Neural cell (in vitro differentiated cells): ENCODE measurements around the gene TRPC4AP. TPM values are rescaled to one million over a fixed set of nuclear protein-coding genes. Genes with fewer than 3 reads are reported as not detected.

Experiments
- H2AFZ ChIP-seq: fragments of 200-600, 300-800 bp; sonication (generic), shearing (Covaris generic); 2 replicates; pipeline ENCODE4 v1.6.0; 2014; ENCODE audit warnings: low read depth, mild to moderate bottlenecking, antibody characterized with exemption, low read length, moderate library complexity
- H3F3A ChIP-seq: fragments of 200-600 bp; shearing (Covaris generic); 2 replicates; pipeline ENCODE4 v1.6.1; 2016; ENCODE audit warnings: mild to moderate bottlenecking, moderate library complexity, mixed read lengths, antibody characterized with exemption, low read length; ENCODE audit not compliant: insufficient read depth, poor library complexity, severe bottlenecking
- H3K27ac ChIP-seq: fragments of 200-600, 300-800 bp; sonication (generic), shearing (Covaris generic); 2 replicates; pipeline ENCODE4 v1.5.1; 2014; ENCODE audit warnings: mild to moderate bottlenecking, low read length, moderate library complexity
- H3K27me3 ChIP-seq: fragments of 300-800, 200-600 bp; sonication (generic), shearing (Covaris generic); 2 replicates; pipeline ENCODE4 v1.6.0; 2014; ENCODE audit warnings: mild to moderate bottlenecking, low read depth, low read length, moderate library complexity; ENCODE audit not compliant: insufficient read depth
- H3K36me3 ChIP-seq: fragments of 300-800, 200-600 bp; sonication (generic), shearing (Covaris generic); 2 replicates; pipeline ENCODE4 v1.5.1; 2014; ENCODE audit warnings: mild to moderate bottlenecking, antibody characterized with exemption, low read length, moderate library complexity; ENCODE audit not compliant: insufficient read depth
- H3K4me2 ChIP-seq: fragments of 300-800, 200-600 bp; sonication (generic), shearing (Covaris generic); 2 replicates; pipeline ENCODE4 v1.6.0; 2014; ENCODE audit warnings: mild to moderate bottlenecking, low read length
- H3K4me3 ChIP-seq: fragments of 300-800, 200-600 bp; sonication (generic), shearing (Covaris generic); 2 replicates; pipeline ENCODE4 v1.5.1; 2014; ENCODE audit warnings: mild to moderate bottlenecking, low read length, moderate library complexity
- H3K79me2 ChIP-seq: fragments of 200-600 bp; shearing (Covaris generic); replicated peaks from 2 replicates; pipeline ENCODE4 v1.6.0; 2014; ENCODE audit warnings: mild to moderate bottlenecking, low read length, moderate library complexity; ENCODE audit not compliant: insufficient read depth
- H3K9ac ChIP-seq: fragments of 300-800, 200-600 bp; sonication (generic), shearing (Covaris generic); 2 replicates; pipeline ENCODE4 v1.6.1; 2016; ENCODE audit warnings: mild to moderate bottlenecking, low read length, mixed read lengths
- H3K9me2 ChIP-seq: fragments of 200-600 bp; shearing (Covaris generic); 2 replicates; pipeline ENCODE4 v1.6.1; 2016; ENCODE audit warnings: mild to moderate bottlenecking, low read length, mixed read lengths; ENCODE audit not compliant: insufficient read depth
- H3K9me3 ChIP-seq: fragments of 200-600, 300-800 bp; sonication (generic), shearing (Covaris generic); 2 replicates; pipeline ENCODE4 v1.6.1; 2016; ENCODE audit warnings: mild to moderate bottlenecking, mixed run types, low read length, moderate library complexity, mixed read lengths
- H4K20me1 ChIP-seq: fragments of 200-600 bp; shearing (Covaris generic); 2 replicates; pipeline ENCODE4 v1.6.1; 2016; ENCODE audit warnings: mild to moderate bottlenecking, mixed run types; ENCODE audit not compliant: insufficient read depth
- EP300 ChIP-seq: fragments of 450-650 bp; conservative IDR thresholded peaks from 2 replicates; pipeline ENCODE4 v1.6.1; 2014; ENCODE audit warnings: antibody characterized with exemption, mild to moderate bottlenecking, moderate library complexity; ENCODE audit not compliant: poor library complexity, severe bottlenecking
- EZH2 ChIP-seq: fragments of 200-600, 300-800 bp; shearing (Covaris generic), sonication (generic); IDR thresholded peaks from 2 replicates; pipeline ENCODE4 v1.6.1; 2014; ENCODE audit warnings: antibody characterized with exemption, low read length, borderline replicate concordance, mild to moderate bottlenecking; ENCODE audit not compliant: insufficient read depth, poor library complexity, severe bottlenecking
- MXI1 ChIP-seq: fragments of 450-650 bp; conservative IDR thresholded peaks from 2 replicates; pipeline ENCODE4 v1.6.1; 2014; ENCODE audit warnings: antibody characterized with exemption, mild to moderate bottlenecking; ENCODE audit not compliant: poor library complexity, severe bottlenecking
- POLR2AphosphoS5 ChIP-seq: IDR thresholded peaks from 2 replicates; pipeline ENCODE4 v1.6.1; 2012
- RAD21 ChIP-seq: fragments of 450-650 bp; conservative IDR thresholded peaks from 2 replicates; pipeline ENCODE4 v1.6.1; 2014; ENCODE audit warnings: antibody characterized with exemption, mild to moderate bottlenecking, moderate library complexity
- SMC3 ChIP-seq: fragments of 450-650 bp; conservative IDR thresholded peaks from 2 replicates; pipeline ENCODE4 v1.6.1; 2014; ENCODE audit warnings: antibody characterized with exemption, mild to moderate bottlenecking, moderate library complexity; ENCODE audit not compliant: poor library complexity
- TAF1 ChIP-seq: IDR thresholded peaks from 2 replicates; pipeline ENCODE4 v1.6.1; 2012; ENCODE audit warnings: low read depth
- polyA plus RNA-seq: library from polyadenylated mRNA; depleted of rRNA; stranded (reverse); fragments of >200 nt; gene quantifications from 2 replicates; pipeline ENCODE4 v1.2.3, GENCODE V29; 2014
- TF ChIP-seq, protein P1 (sequence below): fragments of 450-650 bp; IDR thresholded peaks from 2 replicates; pipeline ENCODE4 v1.5.1; 2014; ENCODE audit warnings: antibody characterized with exemption, mild to moderate bottlenecking, moderate library complexity; ENCODE audit not compliant: poor library complexity, severe bottlenecking
- TF ChIP-seq, protein P2 (sequence below): IDR thresholded peaks from 2 replicates; pipeline ENCODE4 v1.6.1; 2012; ENCODE audit warnings: borderline replicate concordance

The TRPC4AP gene
- polyA plus RNA-seq, 1 donor from 2014 or later: 85.9 TPM

- H3K79me2 ChIP-seq: no peaks in the 10 kb centered on the region
- H3K27me3 ChIP-seq: no peaks in the 10 kb centered on the region
- no peaks in the 10 kb centered on the region for H3K9me2 ChIP-seq
- TF ChIP-seq, protein P1, sequence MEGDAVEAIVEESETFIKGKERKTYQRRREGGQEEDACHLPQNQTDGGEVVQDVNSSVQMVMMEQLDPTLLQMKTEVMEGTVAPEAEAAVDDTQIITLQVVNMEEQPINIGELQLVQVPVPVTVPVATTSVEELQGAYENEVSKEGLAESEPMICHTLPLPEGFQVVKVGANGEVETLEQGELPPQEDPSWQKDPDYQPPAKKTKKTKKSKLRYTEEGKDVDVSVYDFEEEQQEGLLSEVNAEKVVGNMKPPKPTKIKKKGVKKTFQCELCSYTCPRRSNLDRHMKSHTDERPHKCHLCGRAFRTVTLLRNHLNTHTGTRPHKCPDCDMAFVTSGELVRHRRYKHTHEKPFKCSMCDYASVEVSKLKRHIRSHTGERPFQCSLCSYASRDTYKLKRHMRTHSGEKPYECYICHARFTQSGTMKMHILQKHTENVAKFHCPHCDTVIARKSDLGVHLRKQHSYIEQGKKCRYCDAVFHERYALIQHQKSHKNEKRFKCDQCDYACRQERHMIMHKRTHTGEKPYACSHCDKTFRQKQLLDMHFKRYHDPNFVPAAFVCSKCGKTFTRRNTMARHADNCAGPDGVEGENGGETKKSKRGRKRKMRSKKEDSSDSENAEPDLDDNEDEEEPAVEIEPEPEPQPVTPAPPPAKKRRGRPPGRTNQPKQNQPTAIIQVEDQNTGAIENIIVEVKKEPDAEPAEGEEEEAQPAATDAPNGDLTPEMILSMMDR: no peak
- no peak for TF ChIP-seq EZH2
- no peak for TF ChIP-seq RAD21
- TF ChIP-seq EP300: no peak
- no peak for TF ChIP-seq SMC3
- TF ChIP-seq TAF1: no peak
- TF ChIP-seq POLR2AphosphoS5: no peak
- no peak for TF ChIP-seq MXI1
- TF ChIP-seq, protein P2, sequence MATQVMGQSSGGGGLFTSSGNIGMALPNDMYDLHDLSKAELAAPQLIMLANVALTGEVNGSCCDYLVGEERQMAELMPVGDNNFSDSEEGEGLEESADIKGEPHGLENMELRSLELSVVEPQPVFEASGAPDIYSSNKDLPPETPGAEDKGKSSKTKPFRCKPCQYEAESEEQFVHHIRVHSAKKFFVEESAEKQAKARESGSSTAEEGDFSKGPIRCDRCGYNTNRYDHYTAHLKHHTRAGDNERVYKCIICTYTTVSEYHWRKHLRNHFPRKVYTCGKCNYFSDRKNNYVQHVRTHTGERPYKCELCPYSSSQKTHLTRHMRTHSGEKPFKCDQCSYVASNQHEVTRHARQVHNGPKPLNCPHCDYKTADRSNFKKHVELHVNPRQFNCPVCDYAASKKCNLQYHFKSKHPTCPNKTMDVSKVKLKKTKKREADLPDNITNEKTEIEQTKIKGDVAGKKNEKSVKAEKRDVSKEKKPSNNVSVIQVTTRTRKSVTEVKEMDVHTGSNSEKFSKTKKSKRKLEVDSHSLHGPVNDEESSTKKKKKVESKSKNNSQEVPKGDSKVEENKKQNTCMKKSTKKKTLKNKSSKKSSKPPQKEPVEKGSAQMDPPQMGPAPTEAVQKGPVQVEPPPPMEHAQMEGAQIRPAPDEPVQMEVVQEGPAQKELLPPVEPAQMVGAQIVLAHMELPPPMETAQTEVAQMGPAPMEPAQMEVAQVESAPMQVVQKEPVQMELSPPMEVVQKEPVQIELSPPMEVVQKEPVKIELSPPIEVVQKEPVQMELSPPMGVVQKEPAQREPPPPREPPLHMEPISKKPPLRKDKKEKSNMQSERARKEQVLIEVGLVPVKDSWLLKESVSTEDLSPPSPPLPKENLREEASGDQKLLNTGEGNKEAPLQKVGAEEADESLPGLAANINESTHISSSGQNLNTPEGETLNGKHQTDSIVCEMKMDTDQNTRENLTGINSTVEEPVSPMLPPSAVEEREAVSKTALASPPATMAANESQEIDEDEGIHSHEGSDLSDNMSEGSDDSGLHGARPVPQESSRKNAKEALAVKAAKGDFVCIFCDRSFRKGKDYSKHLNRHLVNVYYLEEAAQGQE: no peak
- H3K4me3 ChIP-seq: no peak overlapping the region
- no peak overlapping the region for H2AFZ ChIP-seq
- no peak overlapping the region for H3K27ac ChIP-seq
- H3K36me3 ChIP-seq: peaks cover 7% of the 10 kb centered on the region
- no peak overlapping the region for H3K4me2 ChIP-seq
- no peaks in the 10 kb centered on the region for H3F3A ChIP-seq
- no peak overlapping the region for H3K9ac ChIP-seq
- no peaks in the 10 kb centered on the region for H4K20me1 ChIP-seq
- H3K9me3 ChIP-seq: no peaks in the 10 kb centered on the region
Observed at GRCh38 chr20:35121186-35121585, 28.6 kb upstream of the TRPC4AP start.

DNA sequence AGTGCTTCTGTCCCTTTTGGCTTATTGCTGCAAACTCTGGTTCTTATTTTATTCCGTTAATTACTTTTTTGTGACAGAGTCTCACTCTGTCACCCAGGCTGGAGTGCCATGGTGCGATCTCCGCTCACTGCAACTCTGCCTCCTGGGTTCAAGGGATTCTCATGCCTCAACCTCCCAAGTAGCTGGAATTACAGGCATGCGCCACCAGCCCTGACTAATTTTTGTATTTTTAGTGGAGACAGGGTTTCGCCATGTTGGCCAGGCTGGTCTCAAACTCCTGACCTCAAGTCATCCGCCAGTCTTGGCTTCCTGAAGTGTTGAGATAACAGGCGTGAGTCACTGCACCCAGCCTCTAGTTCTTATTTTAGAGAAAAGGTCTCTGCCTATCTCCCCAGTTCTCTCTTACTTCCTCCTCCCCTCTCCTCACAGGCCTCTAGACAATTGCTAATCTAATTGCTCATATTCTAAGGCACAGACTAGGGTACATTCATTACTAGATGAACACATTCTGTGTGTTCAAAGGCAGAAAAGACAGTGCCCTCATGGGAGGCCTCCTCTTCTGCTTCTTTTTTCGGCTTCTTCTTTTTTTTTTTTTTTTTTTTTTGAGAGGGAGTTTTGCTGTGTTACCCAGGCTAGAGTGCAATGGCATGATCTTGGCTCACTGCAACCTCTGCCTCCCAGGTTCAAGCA is 27.6 kb upstream of the TRPC4AP start:
- Histone ChIP-seq H3K36me3 (peaks cover 7% of the 10 kb centered on the region), H3K4me2 (no peak overlapping the region), H3K9me2 (no peaks in the 10 kb centered on the region), H2AFZ (no peak overlapping the region), H3K27me3 (no peaks in the 10 kb centered on the region), H3K9me3 (no peaks in the 10 kb centered on the region), H3K79me2 (no peaks in the 10 kb centered on the region), H4K20me1 (no peaks in the 10 kb centered on the region), H3K4me3 (no peak overlapping the region), H3K27ac (no peak overlapping the region), H3K9ac (no peak overlapping the region), H3F3A (no peaks in the 10 kb centered on the region)
- TF ChIP-seq EZH2: no peak
- no peak for TF ChIP-seq RAD21
- no peak for TF ChIP-seq SMC3
- no peak for TF ChIP-seq EP300
- no peak for TF ChIP-seq MXI1
- TF ChIP-seq, protein P2: no peak
- TF ChIP-seq, protein P1: no peak
- no peak for TF ChIP-seq TAF1
- no peak for TF ChIP-seq POLR2AphosphoS5
